AG10803 (cell line): Measurements from ENCODE around the gene SHISA3.
A peak's percentile ranks its signal among the peaks of the same experiment; 100 is the strongest.

Experiments
- DNase-seq: peaks from one replicate; pipeline ENCODE4 v3.0.0; 2010; ENCODE audit warnings: low read depth
- H3K4me3 ChIP-seq: 2 replicates; pipeline ENCODE4 v1.5.1; 2011; ENCODE audit warnings: mild to moderate bottlenecking, low read length, control low read depth
- TF ChIP-seq, protein P1 (sequence below): conservative IDR thresholded peaks from 2 replicates; pipeline ENCODE4 v1.5.1; 2011; ENCODE audit warnings: mild to moderate bottlenecking, low read length, control low read depth, inconsistent platforms

The SHISA3 gene

DNA sequence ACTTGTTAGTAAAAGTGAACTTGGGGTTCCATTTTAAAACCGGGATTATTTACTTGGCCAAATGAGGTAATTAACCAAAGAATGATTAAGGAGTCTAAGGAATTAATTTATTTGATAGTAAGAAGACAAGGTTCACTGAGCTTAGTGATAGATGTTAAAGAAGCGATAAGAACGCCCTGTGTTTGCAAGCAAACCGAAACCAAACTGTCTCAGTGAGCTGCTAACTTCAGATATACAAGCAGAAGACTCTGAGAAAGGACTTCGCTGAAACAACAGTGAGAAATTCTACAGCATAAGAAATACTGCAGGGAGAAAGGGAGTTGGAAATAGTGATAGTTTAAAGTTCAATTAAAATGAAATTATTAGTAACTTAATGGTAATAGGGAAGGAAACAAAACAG is 37.6 kb upstream of the SHISA3 start:
- H3K4me3 ChIP-seq = peak overlapping the region; percentile 5
- TF ChIP-seq, protein P1, sequence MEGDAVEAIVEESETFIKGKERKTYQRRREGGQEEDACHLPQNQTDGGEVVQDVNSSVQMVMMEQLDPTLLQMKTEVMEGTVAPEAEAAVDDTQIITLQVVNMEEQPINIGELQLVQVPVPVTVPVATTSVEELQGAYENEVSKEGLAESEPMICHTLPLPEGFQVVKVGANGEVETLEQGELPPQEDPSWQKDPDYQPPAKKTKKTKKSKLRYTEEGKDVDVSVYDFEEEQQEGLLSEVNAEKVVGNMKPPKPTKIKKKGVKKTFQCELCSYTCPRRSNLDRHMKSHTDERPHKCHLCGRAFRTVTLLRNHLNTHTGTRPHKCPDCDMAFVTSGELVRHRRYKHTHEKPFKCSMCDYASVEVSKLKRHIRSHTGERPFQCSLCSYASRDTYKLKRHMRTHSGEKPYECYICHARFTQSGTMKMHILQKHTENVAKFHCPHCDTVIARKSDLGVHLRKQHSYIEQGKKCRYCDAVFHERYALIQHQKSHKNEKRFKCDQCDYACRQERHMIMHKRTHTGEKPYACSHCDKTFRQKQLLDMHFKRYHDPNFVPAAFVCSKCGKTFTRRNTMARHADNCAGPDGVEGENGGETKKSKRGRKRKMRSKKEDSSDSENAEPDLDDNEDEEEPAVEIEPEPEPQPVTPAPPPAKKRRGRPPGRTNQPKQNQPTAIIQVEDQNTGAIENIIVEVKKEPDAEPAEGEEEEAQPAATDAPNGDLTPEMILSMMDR = no peak
- DNase-seq = peak; percentile 3

DNA sequence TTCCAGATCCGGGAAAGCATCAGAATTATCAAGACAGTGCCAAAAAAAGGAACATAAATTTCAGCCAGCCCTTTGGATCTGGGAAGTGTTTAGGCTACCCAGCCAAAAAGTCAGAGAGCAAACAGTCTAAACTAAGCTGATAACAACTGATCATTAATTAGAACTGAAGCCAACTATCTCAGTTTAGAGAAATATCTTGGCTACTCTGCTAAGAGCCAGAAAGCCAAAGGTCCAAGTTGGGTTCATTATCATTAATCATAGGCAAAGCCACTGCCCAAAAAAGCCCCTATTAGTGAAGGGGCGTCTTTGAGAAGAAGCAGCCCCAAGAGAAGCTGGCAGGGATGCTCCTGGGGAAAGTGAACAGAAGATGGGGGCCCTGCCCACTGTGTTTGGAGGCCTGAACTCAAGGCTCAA is 37.0 kb upstream of the SHISA3 start:
- DNase-seq = no peak
- H3K4me3 ChIP-seq = no peak overlapping the region
- TF ChIP-seq, protein P1 = no peak

DNA sequence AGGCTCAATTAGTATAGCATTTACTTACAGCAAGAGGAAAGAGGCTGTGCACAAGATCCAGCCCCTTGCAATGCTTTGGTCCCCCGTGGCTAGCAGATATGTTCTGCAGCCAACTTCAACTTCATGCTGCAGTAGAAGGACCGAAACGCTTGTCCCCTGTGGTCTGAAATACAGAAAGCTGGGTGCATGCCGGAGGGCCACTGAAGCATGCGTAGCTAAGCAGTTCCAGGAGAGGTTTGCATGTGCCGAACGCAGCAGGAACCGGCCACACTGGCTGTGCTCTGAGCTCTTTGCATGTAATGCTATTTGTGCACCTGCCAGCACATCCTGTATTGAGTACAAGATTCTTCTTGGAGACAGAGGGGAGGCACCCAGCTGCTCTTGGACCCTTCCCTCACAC is 35.8 kb upstream of the SHISA3 start:
- no peak for DNase-seq
- TF ChIP-seq, protein P1 = no peak
- no peak overlapping the region for H3K4me3 ChIP-seq

DNA sequence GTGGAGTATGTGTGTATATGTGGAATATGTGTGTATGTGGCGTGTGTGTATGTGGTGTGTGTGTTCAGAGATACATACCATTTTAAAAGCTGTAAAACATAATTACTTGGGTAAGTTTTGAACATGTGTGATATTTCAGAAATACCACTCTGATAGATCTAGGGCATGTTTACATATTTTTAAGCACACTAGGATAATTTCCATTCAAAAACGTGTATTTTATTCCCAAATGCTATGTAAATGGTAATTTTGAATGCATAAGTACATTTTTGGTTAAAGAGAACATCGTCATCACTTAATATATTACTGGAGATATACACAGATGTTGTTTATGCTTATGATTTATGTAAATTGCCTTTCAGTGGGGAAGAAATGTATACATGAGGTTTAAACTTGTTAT is 34.7 kb upstream of the SHISA3 start:
- no peak overlapping the region for H3K4me3 ChIP-seq
- TF ChIP-seq, protein P1 = no peak
- DNase-seq = no peak

- H3K4me3 ChIP-seq = no peak overlapping the region
- TF ChIP-seq, protein P1 = no peak
- DNase-seq = no peak
Measured at GRCh38 chr4:42363614-42364013, 33.7 kb upstream of the SHISA3 start.

DNA sequence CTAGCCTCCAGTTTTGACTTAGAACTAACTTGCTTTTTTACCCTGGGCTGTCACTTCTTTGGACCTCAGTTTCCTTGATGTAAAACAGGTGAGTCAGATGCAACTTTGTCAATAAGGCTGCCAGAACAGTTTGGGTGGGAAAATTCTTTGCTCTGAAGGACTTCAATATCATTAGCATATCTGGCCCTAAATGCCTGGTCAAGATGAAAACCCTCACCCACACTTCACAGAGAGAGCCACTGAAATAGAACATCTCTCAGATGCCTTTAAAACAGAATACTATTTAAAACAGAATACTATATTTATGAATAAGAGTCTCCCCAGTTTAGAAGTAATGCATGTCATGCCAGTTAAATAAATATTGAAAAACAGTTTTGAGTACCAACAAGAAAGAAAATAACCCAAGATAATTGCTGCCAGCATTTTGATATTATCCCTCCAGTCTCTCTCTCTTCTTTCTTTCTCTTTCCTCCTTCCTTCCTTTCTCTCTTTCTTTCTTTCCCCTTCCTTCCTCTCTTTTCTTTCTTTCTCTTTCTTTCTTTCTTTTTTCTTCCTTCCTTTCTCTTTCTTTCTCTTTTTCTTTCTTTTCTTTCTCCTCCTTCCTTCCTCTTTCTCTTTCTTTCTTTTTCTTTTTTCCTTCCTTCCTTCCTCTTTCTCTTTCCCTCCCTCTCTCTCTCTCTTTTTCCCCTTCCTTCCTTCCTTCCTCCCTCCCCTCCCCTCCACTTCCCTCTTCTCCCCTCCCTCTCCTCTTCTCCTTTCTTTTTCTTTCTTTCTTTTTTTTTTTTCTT is 32.8 kb upstream of the SHISA3 start:
- H3K4me3 ChIP-seq = no peak overlapping the region
- TF ChIP-seq, protein P1 = no peak

DNA sequence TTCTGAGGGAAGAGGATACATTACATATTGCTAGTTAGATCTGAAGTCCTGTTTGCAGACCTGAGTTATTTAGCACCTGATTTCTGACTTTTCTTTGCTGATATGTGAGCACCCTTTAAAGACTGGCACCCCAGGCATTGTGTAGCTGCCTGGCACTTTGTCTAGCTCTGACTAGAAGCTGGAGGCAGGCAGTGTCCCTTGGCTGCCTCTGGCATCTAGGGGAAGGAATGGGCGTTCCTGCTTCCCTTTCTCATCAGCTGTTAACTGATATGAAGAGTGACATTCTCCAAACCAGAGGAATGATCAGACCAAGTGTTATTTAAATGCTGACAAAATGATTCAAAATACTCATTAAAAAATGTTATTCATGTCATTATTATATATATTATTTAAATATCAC is 30.3 kb upstream of the SHISA3 start:
- TF ChIP-seq, protein P1 = no peak
- H3K4me3 ChIP-seq = no peak overlapping the region
- DNase-seq = no peak

More for the DNA sequence above, 32.8 kb upstream of the SHISA3 start:
- DNase-seq = no peak
